ENCODE results near the gene CDV3. TPM values are rescaled to one million over a fixed set of nuclear protein-coding genes. Genes with fewer than 3 reads are reported as not detected.

The CDV3 gene
- total and polyA plus RNA-seq, 2 donors (not counting 3 experiments of a cell fraction or from before 2014, with no cell fraction given): 46.7 to 229 TPM

DNA sequence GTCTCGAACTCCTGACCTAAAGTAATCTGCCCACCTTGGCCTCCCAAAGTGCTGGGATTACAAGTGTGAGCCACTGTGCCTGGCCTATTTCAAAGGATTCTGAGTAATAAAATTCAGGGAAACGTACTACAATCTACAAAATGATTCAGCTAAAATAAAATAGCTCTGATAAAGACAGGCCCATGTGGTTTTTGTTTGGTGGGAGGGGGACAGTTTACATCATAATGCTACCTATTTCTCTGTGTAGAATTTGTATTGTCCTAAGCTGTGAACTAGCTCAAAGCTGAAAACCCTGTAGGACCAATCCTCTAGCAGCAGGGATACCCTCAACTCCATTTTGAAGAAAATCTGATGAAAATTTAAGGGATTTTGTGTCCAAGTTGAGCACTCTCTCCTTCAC lies 25.8 kb downstream of the CDV3 start:
- Histone ChIP-seq H3K36me3 (ENCODE audit: control insufficient read depth in 2 of 2, extremely low read depth in 1 of 2, insufficient read depth in 2 of 2, low read length in 2 of 2) (no peaks in the 10 kb centered on the region), H3K4me1 (ENCODE audit: control insufficient read depth, extremely low read depth, insufficient read depth, low read length) (peaks cover 11% of the 10 kb centered on the region), H4K20me1 (replicated peaks; ENCODE audit: control insufficient read depth, extremely low read depth, insufficient read depth, low read length) (no peaks in the 10 kb centered on the region), H3K4me3 (replicated peaks in 1 of 3; ENCODE audit: insufficient read depth in 1 of 3, low read depth in 1 of 3, low read length in 3 of 3) (no peak overlapping the region), H3K27ac (ENCODE audit: insufficient read depth, low read depth, low read length) (no peak overlapping the region), H3K9me1 (replicated peaks; ENCODE audit: control insufficient read depth, extremely low read depth, insufficient read depth, low read length) (no peaks in the 10 kb centered on the region), H3K79me2 (ENCODE audit: control insufficient read depth, insufficient read depth, low read length) (no peaks in the 10 kb centered on the region), H3K4me2 (ENCODE audit: insufficient read depth, low read length) (no peak overlapping the region), H2AFZ (ENCODE audit: low read depth, low read length) (no peak overlapping the region), H3K27me3 (ENCODE audit: control insufficient read depth in 2 of 2, insufficient read depth in 2 of 2, low read length in 2 of 2) (no peaks in the 10 kb centered on the region), H3K9ac (replicated peaks; ENCODE audit: extremely low read depth, insufficient read depth, low read length) (no peak overlapping the region), H3K9me3 (replicated peaks; ENCODE audit: control insufficient read depth, insufficient read depth, low read length) (no peaks in the 10 kb centered on the region)
- DNase-seq (ENCODE audit: low read depth, low spot score) (no peak), FAIRE-seq (no peak)
- POLR2A ChIA-PET: no interaction called here
- dilution Hi-C loops (cut with MboI; ENCODE audit: extremely low pct_ligation_motif_present, low sequenced_read_pairs) (no loop called here), intact Hi-C loops (cut with micrococcal nuclease) (no loop called here)
- no TSS peak for BruUV-seq (replicated peaks)
- CTCF ChIA-PET: no interaction called here
- TF ChIP-seq EZH2 (IDR thresholded peaks at IDR 0.05; ENCODE audit: borderline replicate concordance, low read depth, low read length, severe bottlenecking): no peak
- TF ChIP-seq JUN (IDR thresholded peaks at IDR 0.05; ENCODE audit: borderline replicate concordance, insufficient read depth, insufficient read length, low read depth): no peak
- TF ChIP-seq CTCF (IDR thresholded peaks at IDR 0.05; ENCODE audit: extremely low read depth in 1 of 2, insufficient read depth in 1 of 2, low read depth in 1 of 2, low read length in 2 of 2): no peak
- TF ChIP-seq MAX (IDR thresholded peaks at IDR 0.05; ENCODE audit: insufficient read depth, insufficient read length): no peak
- no peak for TF ChIP-seq MYC (IDR thresholded peaks at IDR 0.05; ENCODE audit: low read depth, low read length)
- TF ChIP-seq POLR2A (IDR thresholded peaks at IDR 0.05; ENCODE audit: low read depth, low read length): no peak
- no peak for TF ChIP-seq POLR2AphosphoS5 (IDR thresholded peaks at IDR 0.05; ENCODE audit: insufficient read depth, low read depth, low read length)
- TF ChIP-seq GATA2 (IDR thresholded peaks at IDR 0.05; ENCODE audit: insufficient read depth, insufficient read length, low read depth, low read length): no peak
- no peak for TF ChIP-seq FOS (IDR thresholded peaks at IDR 0.05; ENCODE audit: borderline replicate concordance, insufficient read depth, low read length)

All from endothelial cell of umbilical vein (primary cell).